NOMO-1 (cell line): Measurements from ENCODE around the gene NRCAM.
"Not testable (repeated sequence)": the region's sequence is repeated elsewhere in the genome, so short reads cannot be mapped to it uniquely, and the experiment has no call there.

Source experiments
- DNase-seq, 2 experiments: peaks; one replicate each; lab custom pipeline; 2025; ENCODE audit not compliant: unreplicated experiment in 2 of 2; lab: John Stamatoyannopoulos, UW

Gene NRCAM

GRCh38 chr7:108404509-108405420, 51.5 kb downstream of the NRCAM start:
- no peak for DNase-seq

GRCh38 chr7:108403597-108404217, 52.5 kb downstream of the NRCAM start:
- no peak for DNase-seq

- no peak for DNase-seq
Observed at GRCh38 chr7:108402865-108403264, 53.4 kb downstream of the NRCAM start.

GRCh38 chr7:108396080-108396479, 60.2 kb downstream of the NRCAM start:
- DNase-seq = no peak

GRCh38 chr7:108395426-108395825, 60.8 kb downstream of the NRCAM start:
- DNase-seq = no peak

- not testable (repeated sequence) for DNase-seq
Observed at GRCh38 chr7:108393097-108393496, 63.1 kb downstream of the NRCAM start.

- not testable (repeated sequence) for DNase-seq
Observed at GRCh38 chr7:108387686-108388085, 68.5 kb downstream of the NRCAM start.

- DNase-seq = no peak
Observed at GRCh38 chr7:108385834-108386422, 70.3 kb downstream of the NRCAM start.

- DNase-seq = no peak
Observed at GRCh38 chr7:108384716-108385483, 71.3 kb downstream of the NRCAM start.

GRCh38 chr7:108382932-108383331, 73.3 kb downstream of the NRCAM start:
- DNase-seq = no peak

GRCh38 chr7:108380517-108380916, 75.7 kb downstream of the NRCAM start:
- DNase-seq = no peak

GRCh38 chr7:108376206-108376605, 80.0 kb downstream of the NRCAM start:
- DNase-seq = no peak

- DNase-seq = no peak
Observed at GRCh38 chr7:108375668-108376067, 80.6 kb downstream of the NRCAM start.

- DNase-seq = no peak
Observed at GRCh38 chr7:108374899-108375298, 81.3 kb downstream of the NRCAM start.

- no peak for DNase-seq
Observed at GRCh38 chr7:108372618-108373017, 83.6 kb downstream of the NRCAM start.

GRCh38 chr7:108370616-108371015, 85.6 kb downstream of the NRCAM start:
- DNase-seq = no peak

- DNase-seq = no peak
Observed at GRCh38 chr7:108368466-108368865, 87.8 kb downstream of the NRCAM start.

GRCh38 chr7:108367946-108368345, 88.3 kb downstream of the NRCAM start:
- DNase-seq = no peak

- DNase-seq = no peak
Observed at GRCh38 chr7:108367314-108367713, 88.9 kb downstream of the NRCAM start.

GRCh38 chr7:108363659-108364058, 92.6 kb downstream of the NRCAM start:
- DNase-seq = no peak
